ENCODE measurements around the gene XRCC4. TPM values are rescaled to one million over a fixed set of nuclear protein-coding genes. Genes with fewer than 3 reads are reported as not detected.

Gene XRCC4
- total RNA-seq, 1 donor from 2014 or later: not detected

- Histone ChIP-seq H3K9me3 (peaks cover 0 to 25% of the 10 kb centered on the region in 2 donors), H3K27ac (no peak overlapping the region), H3K36me3 (no peaks in the 10 kb centered on the region), H3K27me3 (no peaks in the 10 kb centered on the region), H3K4me1 (peaks cover 0 to 21% of the 10 kb centered on the region in 2 donors), H3K4me3 (no peak overlapping the region)
- no peak for TF ChIP-seq CTCF (IDR thresholded peaks at IDR 0.05)
- DNase-seq (ENCODE audit: low spot score in 2 of 2): no peak
- intact Hi-C loops (cut with DNase I): loop anchor here (2.0 kb wide), 1 partner anchor 20 kb away; the partner anchor contains the start of genes TMEM167A and XRCC4
Measured at GRCh38 chr5:83096660-83097339, 19.5 kb downstream of the XRCC4 start.

- H3K27ac ChIP-seq: no peak overlapping the region
- TF ChIP-seq CTCF (IDR thresholded peaks at IDR 0.05): no peak
- H3K4me1 ChIP-seq: peaks cover 0 to 21% of the 10 kb centered on the region in 2 donors
- H3K4me3 ChIP-seq: no peak overlapping the region
- no peaks in the 10 kb centered on the region for H3K27me3 ChIP-seq
- intact Hi-C loops (cut with DNase I): loop anchor here (2.0 kb wide), 1 partner anchor 21 kb away; the partner anchor contains the start of genes TMEM167A and XRCC4
- H3K9me3 ChIP-seq: peaks cover 0 to 18% of the 10 kb centered on the region in 2 donors
- DNase-seq (ENCODE audit: low spot score in 2 of 2): no peak
- no peaks in the 10 kb centered on the region for H3K36me3 ChIP-seq
Measured at GRCh38 chr5:83097689-83098231, 20.4 kb downstream of the XRCC4 start.

GRCh38 chr5:83099001-83099400 lies 21.7 kb downstream of the XRCC4 start:
- Histone ChIP-seq H3K4me3 (no peak overlapping the region), H3K27ac (no peak overlapping the region), H3K27me3 (no peaks in the 10 kb centered on the region), H3K36me3 (no peaks in the 10 kb centered on the region), H3K9me3 (peaks cover 0 to 6% of the 10 kb centered on the region in 2 donors), H3K4me1 (peaks cover 0 to 21% of the 10 kb centered on the region in 2 donors)
- DNase-seq (ENCODE audit: low spot score in 2 of 2): no peak
- TF ChIP-seq CTCF (IDR thresholded peaks at IDR 0.05): no peak
- intact Hi-C loops (cut with DNase I): no loop called here

GRCh38 chr5:83099445-83099844 lies 22.1 kb downstream of the XRCC4 start:
- Histone ChIP-seq H3K27me3 (no peaks in the 10 kb centered on the region), H3K27ac (no peak overlapping the region), H3K9me3 (peaks cover 0 to 2% of the 10 kb centered on the region in 2 donors), H3K4me3 (no peak overlapping the region), H3K36me3 (no peaks in the 10 kb centered on the region), H3K4me1 (peaks cover 0 to 21% of the 10 kb centered on the region in 2 donors)
- DNase-seq (ENCODE audit: low spot score in 2 of 2): no peak
- intact Hi-C loops (cut with DNase I): no loop called here
- no peak for TF ChIP-seq CTCF (IDR thresholded peaks at IDR 0.05)

- no peak overlapping the region for H3K27ac ChIP-seq
- intact Hi-C loops (cut with DNase I): no loop called here
- no peak for TF ChIP-seq CTCF (IDR thresholded peaks at IDR 0.05)
- peaks cover 0 to 18% of the 10 kb centered on the region in 2 donors for H3K4me1 ChIP-seq
- no peaks in the 10 kb centered on the region for H3K9me3 ChIP-seq
- H3K27me3 ChIP-seq: no peaks in the 10 kb centered on the region
- H3K4me3 ChIP-seq: no peak overlapping the region
- no peak for DNase-seq (ENCODE audit: low spot score in 2 of 2)
- H3K36me3 ChIP-seq: no peaks in the 10 kb centered on the region
Measured at GRCh38 chr5:83101514-83101913, 24.2 kb downstream of the XRCC4 start.
